HT1080 (cell line): Measurements from ENCODE around the gene RPL39. TPM values are rescaled to one million over a fixed set of nuclear protein-coding genes. Genes with fewer than 3 reads are reported as not detected.
A peak's percentile ranks its signal among the peaks of the same experiment; 100 is the strongest.
"Not testable (repeated sequence)": the region's sequence is repeated elsewhere in the genome, so short reads cannot be mapped to it uniquely, and the experiment has no call there.

Source experiments
- DNase-seq: peaks from one replicate; pipeline ENCODE4 v3.0.0-alpha.2; 2015; ENCODE audit warnings: low read depth
- total RNA-seq: library from RNA; depleted of rRNA; stranded (reverse); fragments of >200 nt; shearing (Covaris generic); gene quantifications from 2 replicates; pipeline ENCODE4 v1.2.3, GENCODE V29; 2014

Gene RPL39
- total RNA-seq, 1 experiment from 2014 or later: 1,022 TPM

DNA sequence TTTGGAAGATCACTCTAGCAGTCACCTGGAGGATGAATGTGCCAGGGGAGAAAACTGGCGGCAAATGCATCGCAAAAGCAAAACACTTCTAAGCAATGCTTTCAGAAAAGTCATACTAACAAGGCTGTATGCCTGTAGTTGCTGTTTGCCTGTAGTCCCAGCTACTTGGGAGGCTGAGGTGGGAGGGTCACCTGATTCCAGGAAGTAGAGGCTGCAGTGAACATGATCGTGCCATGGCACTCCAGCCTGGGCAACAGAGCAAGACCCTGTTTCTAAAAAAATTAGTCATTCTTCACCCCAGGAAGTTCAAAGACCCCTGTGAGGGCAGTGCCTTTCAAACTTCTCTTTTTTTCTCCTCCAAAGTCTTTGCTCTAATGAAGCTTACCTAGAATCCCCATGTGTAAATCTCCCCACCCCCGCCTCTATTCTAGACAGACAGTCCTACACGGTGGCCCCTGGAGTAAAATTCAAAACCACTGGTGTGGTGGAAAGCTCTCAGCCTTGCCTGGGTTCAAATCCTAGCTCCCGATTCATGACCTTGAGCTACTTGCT, 27.5 kb downstream of the RPL39 start:
- no peak for DNase-seq

DNA sequence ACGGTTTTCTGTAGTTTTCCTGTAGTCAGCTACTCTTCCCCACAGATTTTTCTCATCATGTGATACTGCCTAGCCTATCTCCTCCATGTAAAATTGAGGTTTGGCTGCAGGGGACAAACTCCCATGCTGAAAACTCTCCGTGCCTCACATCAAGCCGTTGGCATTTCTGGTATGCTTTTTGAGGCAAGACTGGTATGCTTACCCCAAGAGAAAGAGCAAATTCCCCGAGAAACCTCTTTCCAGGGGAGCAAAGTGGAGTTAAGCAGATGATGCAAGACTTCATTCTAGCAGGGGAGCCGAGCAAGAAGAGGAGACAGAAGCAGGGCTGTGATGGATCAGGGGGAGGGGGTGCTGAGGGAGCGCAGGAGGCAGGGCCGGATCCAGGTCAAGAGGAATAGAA, 28.2 kb downstream of the RPL39 start:
- peak; percentile 24 for DNase-seq

DNA sequence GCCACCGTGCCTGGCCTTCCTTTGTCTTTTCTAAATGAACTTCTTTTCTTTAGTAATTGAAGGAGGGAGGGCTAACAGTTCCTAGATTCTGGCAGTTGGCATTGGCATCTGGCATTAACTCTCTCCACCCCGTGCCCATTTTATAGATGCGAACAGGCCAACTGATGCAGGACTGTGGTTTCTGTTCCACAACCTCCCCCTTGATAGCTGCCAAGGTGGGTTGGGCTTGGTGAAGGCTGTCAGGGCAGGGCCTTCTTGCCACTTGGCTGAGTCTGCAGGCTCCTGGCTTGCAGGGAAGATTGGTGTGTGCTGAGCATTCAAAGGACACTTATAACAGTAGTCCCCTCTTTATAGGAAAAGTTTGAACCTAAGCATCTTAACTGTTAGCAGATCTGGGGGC, 28.7 kb downstream of the RPL39 start:
- DNase-seq: no peak

DNA sequence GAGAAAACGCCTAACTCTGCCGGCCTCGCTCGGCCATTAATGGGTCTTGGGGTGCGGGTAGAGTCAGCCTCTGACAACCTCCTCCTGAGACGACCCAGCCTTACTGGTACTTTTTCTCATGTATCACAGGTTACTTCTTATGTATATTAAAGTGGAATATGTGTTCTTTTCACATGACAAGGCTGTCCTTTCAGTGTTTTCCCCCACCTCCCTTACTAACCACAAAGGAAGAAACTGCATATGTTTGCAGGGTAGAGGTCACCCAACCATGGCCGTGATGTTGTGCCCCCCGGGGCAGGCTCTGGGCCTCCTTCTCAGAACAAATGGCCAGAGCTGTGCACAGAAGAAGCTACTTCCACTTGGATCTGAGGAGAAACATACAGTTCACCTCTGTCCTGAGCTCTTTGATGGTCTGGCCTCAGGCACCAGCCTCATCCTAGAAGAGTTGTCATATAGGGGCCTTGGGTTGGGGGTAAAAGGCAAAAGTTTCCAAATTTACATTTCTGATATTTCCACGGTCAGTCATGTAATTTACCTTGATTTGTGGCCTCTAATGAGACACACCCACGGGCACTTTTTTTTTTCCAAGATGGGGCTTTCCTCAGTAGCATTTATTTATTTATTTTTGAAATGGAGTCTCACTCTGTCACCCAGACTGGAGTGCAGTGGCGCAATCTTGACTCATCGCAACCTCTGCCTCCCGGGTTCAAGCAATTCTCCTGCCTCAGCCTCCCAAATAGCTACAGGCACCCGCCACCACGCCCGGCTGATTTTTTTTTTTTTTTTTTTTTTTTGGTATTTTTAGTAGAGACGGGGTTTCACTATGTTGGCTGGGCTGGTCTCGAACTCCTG, 31.2 kb downstream of the RPL39 start:
- DNase-seq: no peak

DNA sequence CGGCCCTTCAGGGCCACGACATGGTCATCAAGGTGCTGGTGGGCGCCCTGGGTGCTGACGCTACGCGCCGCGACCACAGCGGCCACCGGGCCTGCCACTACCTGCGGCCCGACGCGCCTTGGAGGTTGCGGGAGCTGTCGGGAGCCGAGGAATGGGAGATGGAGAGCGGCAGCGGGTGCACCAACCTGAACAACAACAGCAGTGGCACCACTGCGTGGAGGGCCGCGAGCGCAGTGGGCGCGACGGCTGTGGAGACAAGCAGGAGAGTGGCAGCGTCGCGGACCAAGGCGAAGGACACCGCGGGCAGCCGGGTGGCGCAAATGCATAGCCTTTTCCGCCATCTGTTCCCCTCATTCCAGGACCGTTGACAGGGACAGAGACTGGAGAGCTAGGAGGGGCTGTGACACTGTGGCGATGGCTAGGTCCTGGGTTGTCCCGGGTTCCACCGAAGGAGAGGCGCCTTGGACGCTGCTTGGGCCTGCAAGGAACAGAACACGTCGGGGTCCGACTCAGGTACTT, 32.1 kb downstream of the RPL39 start:
- no peak for DNase-seq

DNA sequence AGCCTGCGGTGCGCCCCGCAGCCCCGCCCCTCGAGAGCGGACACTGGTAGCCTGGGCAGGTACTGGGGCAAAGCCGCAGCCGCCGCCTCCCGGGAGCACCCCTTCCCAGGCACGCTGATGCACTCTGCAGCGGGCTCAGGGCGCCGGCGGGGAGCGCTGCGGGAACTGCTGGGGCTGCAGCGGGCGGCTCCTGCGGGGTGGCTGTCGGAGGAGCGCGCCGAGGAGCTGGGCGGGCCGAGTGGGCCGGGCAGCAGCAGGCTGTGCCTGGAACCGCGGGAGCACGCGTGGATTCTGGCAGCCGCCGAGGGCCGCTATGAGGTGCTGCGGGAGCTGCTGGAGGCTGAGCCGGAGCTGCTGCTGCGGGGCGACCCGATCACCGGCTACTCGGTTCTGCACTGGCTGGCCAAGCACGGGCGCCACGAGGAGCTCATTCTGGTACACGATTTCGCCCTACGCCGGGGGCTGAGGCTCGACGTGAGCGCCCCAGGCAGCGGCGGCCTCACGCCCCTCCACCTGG, 32.6 kb downstream of the RPL39 start:
- DNase-seq: no peak

DNA sequence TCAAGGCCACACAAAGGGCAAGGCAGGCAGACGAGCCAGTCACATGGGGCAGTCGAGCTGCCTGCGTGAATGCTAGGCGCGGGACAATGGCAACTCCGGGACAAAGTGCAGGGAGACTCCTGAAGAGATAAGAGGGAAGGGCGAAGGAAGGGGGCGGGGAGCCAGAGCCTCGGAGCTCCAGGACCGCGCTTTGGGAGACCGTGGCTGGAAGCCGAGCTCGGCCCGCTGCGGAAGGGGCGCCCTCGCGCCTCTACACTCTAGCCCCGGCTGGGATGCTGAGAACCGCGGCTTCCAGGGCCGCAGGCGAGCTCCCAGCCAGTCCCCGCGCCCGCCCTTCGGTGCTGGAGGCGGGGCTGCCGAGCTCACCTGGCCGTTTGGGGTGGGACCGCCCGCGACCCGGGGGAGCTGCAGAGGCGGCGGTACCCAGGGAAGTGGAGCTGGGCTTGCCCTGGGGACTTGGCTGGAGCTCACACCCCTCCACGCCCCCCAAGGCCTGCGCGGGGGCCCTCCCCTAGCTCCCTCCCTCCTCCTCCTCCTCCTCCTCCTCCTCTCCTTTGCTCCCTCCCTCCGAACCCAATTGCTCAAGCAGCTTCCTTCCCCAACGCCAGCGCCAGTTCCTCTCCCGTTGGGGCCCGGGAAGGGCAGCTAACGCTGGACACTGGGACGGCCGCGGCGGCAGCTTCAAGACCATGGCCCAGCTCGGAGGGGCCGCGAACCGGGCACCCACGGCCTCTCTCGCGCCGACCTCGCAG, 33.3 kb downstream of the RPL39 start, which contains the start of gene SOWAHD:
Gene SOWAHD, plus strand, starts transcription at position 610 of the 752 bp plus-strand sequence. Its CDS starts 80 bp downstream, at position 690.
- DNase-seq: no peak

DNA sequence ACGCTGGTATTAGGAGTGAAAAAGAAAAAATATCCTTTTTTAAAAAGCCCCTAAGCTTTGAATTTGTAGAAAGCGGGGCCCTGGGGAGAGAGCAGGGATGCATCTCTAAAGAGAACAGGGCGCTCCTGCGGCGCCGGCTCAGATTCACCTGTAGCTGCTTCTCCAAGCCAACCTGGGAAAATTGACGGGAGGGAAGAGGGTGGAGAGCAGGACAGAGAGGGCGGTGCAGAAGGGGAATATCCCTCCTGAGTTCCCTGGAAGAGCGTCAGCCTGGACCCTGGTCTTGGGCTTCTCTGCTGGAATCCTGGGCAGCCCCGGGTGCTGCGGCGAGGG, 33.8 kb downstream of the RPL39 start:
- DNase-seq: no peak

DNA sequence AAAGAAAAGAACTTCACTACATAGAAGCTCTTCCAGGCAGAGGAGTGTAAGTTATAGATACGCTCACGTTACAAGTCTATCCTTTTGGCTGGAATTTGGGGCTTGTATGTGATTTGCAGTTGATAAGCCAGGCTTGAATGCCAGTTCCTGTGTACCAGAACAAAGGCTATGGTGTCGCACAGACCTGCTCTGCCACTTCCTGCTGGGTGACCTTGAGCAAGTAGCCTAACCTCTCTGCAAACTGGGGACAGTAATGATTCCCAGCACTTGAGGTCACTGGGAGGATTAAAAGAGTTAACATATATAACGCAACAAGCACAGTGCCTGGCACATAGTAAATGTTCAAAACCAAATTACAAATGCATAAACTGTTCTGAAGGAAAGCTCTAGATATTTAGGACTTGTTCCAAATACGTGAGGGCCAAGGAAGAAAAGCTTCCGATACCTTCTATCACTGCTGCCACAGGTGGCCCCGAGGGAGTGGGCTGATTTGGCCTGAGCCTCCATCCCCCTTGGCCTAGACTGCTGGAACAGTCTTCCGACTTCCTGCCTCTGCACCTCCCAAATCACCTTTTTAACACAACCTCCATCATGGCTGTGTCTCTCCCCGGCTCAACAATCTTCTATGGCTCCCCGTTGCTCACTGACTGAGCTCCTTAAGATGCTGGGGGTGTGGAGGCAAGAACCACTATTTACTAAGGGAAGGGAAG, 34.3 kb downstream of the RPL39 start:
- no peak for DNase-seq

DNA sequence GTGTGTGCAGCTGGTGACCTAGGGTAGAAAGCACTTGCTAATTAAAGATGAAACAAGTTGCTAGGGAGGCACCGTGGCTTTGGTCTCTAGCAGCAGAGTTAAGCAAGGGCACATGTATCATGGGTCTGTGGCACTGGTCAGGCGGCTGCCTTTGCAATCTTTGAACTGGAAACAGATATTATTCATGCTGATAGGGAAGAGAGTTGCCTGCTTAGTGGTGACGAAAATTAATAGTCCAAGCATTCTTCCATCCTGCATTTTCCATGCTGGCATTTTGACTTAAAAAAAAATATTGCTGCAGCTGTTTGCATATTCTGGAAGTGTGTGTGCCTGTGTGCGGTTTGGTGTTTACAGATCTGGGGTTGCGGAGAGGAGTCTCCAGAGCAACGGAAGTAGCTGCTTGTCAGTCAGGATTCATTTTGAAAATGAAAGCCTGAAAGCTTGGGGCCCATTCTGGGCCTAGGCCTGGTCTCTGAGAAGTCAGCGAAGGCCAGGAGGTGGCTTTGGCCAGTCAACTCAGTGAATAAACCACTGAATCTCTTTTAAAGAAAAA, 35.4 kb downstream of the RPL39 start:
- no peak for DNase-seq

DNA sequence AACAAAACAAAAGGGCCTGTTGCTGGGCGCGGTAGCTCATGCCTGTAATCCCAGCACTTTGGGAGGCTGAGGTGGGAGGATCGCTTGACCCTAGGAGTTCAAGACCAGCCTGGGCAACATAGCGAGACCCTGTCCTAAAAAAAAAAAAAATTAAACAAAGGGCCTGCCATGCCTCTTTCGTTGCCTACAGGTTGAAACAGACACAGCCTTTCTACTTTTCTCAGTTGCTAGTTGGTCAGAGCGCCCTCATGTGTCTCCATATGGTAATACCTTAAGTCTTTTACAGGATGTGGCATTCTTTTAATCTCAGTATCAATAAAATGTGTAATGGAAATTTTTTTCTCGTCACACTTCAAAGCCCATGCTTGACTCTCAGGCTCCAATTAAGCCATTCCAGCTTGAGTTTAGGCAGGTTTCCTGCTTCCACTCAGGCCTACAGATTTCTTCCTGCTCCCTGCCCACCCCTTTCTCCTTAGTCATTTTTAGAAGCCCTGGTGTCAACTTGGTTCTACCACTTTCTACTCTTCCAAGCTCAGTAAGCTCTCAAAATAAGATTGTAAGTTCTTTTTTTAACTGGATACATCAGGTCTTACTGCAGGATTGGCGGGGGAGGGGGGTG, 37.7 kb downstream of the RPL39 start:
- DNase-seq: peak; percentile 44

DNA sequence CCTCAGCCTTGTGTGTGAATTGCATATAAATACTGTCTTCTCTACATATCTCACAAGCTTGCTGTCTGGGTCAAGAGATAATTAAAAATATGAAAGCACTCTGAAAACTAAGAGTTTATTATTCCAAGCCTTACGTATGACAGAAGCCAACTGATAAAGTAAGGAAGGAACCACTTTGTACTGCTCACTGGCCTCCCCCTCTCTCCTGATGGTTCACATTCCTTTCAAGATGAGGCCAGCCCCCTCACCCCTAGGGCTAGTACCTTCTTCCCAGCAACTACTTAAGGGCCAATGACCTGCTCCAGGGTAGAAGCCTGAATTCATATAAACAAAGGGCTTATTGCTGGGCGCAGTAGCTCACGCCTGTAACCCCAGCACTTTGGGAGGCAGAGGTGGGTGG, 38.4 kb downstream of the RPL39 start:
- DNase-seq: no peak

DNA sequence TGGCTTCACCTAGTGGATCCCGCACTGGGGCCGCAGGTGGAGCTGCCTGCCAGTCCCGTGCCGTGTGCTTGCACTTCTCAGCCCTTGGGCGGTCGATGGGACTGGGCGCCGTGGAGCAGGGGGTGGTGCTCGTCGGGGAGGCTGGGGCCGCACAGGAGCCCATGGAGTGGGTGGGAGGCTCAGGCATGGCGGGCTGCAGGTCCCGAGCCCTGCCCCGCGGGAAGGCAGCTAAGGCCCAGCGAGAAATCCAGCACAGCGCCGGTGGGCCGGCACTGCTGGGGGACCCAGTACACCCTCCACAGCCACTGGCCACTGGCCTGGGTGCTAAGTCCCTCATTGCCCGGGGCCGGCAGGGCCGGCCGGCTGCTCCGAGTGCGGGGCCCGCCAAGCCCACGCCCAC, 40.7 kb downstream of the RPL39 start:
- DNase-seq: not testable (repeated sequence)

DNA sequence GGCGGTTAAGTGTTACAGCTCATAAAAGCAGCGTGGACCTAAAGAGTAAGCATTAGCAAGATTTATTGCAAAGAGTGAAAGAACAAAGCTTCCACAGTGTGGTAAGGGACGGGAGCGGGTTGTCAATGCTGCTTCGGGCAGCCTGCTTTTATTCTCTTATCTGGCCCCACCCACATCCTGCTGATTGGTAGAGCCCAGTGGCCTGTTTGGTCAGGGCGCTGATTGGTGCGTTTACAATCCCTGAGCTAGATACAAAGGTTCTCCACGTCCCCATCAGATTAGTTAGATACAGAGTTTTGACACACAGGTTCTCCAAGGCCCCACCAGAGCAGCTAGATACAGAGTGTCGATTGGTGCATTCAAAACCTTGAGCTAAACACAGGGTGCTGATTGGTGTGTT, 41.3 kb downstream of the RPL39 start:
- not testable (repeated sequence) for DNase-seq

DNA sequence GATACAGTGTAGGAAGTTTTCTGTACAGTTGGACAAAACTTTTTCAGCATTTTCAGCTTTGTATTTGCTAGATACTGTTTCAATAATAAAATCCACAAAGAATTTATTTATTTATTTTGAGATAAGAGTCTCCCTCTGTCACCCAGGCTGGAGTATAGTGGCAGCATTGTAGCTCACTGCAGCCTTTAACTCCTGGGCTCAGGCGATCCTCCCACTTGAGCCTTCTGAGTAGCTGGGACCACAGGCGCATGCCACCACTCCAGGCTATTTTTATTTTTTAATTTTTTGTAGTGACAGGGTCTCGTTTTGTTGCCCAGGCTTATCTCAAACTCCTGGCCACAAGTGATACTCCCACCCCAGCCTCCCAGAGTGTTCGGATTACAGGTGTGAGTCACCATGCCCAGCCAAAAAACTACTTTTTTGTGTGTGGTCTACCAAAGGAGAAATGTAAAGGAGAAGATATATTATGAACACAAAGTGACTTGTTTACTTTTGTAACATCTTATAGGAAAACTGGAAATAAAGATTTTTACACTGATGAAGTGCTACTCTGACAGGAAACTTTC, 46.1 kb downstream of the RPL39 start:
- no peak for DNase-seq

DNA sequence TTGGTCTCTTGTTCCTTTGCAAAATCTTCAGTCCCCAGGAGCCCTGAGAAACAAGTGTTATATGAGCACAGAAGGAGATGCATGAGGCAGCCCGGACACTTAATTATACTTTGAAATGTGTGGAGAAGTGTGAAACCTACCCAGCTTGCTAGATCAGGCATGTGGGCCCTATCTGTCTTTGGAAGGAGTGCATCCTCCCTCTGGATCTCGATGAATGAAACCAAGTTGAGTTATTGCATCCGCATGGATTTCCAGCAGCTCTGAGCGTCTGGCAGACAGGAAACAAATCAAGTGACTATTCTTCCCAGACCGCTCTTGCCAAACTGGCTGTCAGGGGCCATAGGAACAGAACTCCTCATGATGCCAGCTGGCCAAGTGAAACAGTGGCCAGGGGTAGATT, 52.7 kb downstream of the RPL39 start:
- no peak for DNase-seq
